H9 (cell line): ENCODE results near the gene SIGLEC14. TPM values are rescaled to one million over a fixed set of nuclear protein-coding genes. Genes with fewer than 3 reads are reported as not detected.
"Not testable (repeated sequence)": the region's sequence is repeated elsewhere in the genome, so short reads cannot be mapped to it uniquely, and the experiment has no call there.

Experiments used
- DNase-seq: peaks from one replicate; pipeline ENCODE4 v3.0.0-alpha.2; 2017
- H2AFZ ChIP-seq: one replicate; pipeline ENCODE4 v1.6.1; 2013; ENCODE audit warnings: mild to moderate bottlenecking, low read length, control low read depth, moderate library complexity
- H2AK5ac ChIP-seq: 2 replicates; pipeline ENCODE4 v1.6.1; 2013; ENCODE audit warnings: low read length, control low read depth, mixed read lengths; ENCODE audit not compliant: insufficient read length
- H2BK120ac ChIP-seq: one replicate; pipeline ENCODE4 v1.6.1; 2013; ENCODE audit warnings: low read depth, mild to moderate bottlenecking, low read length, control low read depth, inconsistent platforms; ENCODE audit not compliant: poor library complexity, severe bottlenecking
- H2BK12ac ChIP-seq: 2 replicates; pipeline ENCODE4 v1.6.1; 2013; ENCODE audit warnings: low read length, control low read depth, mixed read lengths, low read depth; ENCODE audit not compliant: insufficient read length
- H2BK15ac ChIP-seq: 2 replicates; pipeline ENCODE4 v1.6.1; 2013; ENCODE audit warnings: low read depth, low read length, control low read depth
- H2BK20ac ChIP-seq: one replicate; pipeline ENCODE4 v1.6.1; 2013; ENCODE audit warnings: low read depth, mild to moderate bottlenecking, low read length, control low read depth, inconsistent platforms; ENCODE audit not compliant: poor library complexity, severe bottlenecking
- H2BK5ac ChIP-seq: 2 replicates; pipeline ENCODE4 v1.6.1; 2013; ENCODE audit warnings: low read length, control low read depth, mixed read lengths; ENCODE audit not compliant: insufficient read length
- H3K14ac ChIP-seq: 2 replicates; pipeline ENCODE4 v1.6.1; 2013; ENCODE audit warnings: low read length, control low read depth; ENCODE audit not compliant: insufficient read depth
- H3K18ac ChIP-seq: 2 replicates; pipeline ENCODE4 v1.6.1; 2013; ENCODE audit warnings: low read depth, mild to moderate bottlenecking, mixed read lengths, low read length, control low read depth; ENCODE audit not compliant: insufficient read length
- H3K23ac ChIP-seq: 2 replicates; pipeline ENCODE4 v1.6.1; 2013; ENCODE audit warnings: low read length, control low read depth, mixed read lengths, low read depth; ENCODE audit not compliant: insufficient read length
- H3K23me2 ChIP-seq: 2 replicates; pipeline ENCODE4 v1.6.1; 2013; ENCODE audit warnings: low read depth, mild to moderate bottlenecking, mixed read lengths, low read length, control low read depth; ENCODE audit not compliant: insufficient read length, poor library complexity, severe bottlenecking
- H3K27ac ChIP-seq: 2 replicates; pipeline ENCODE4 v1.5.1; 2013; ENCODE audit warnings: low read length, control low read depth, mixed read lengths, low read depth; ENCODE audit not compliant: insufficient read length
- H3K27me3 ChIP-seq: 2 replicates; pipeline ENCODE4 v1.6.1; 2013; ENCODE audit warnings: low read length, control low read depth, inconsistent platforms; ENCODE audit not compliant: insufficient read depth
- H3K4ac ChIP-seq: 2 replicates; pipeline ENCODE4 v1.6.1; 2013; ENCODE audit warnings: low read depth, mild to moderate bottlenecking, control low read depth, inconsistent platforms, low read length, moderate library complexity
- H3K4me1 ChIP-seq: 2 replicates; pipeline ENCODE4 v1.6.1; 2013; ENCODE audit warnings: low read length, control low read depth, inconsistent platforms; ENCODE audit not compliant: insufficient read depth
- H3K4me2 ChIP-seq: 2 replicates; pipeline ENCODE4 v1.6.1; 2013; ENCODE audit warnings: low read length, control low read depth, mixed read lengths; ENCODE audit not compliant: insufficient read length, insufficient read depth
- H3K56ac ChIP-seq: 2 replicates; pipeline ENCODE4 v1.6.1; 2013; ENCODE audit warnings: low read depth, mild to moderate bottlenecking, mixed read lengths, low read length, control low read depth; ENCODE audit not compliant: insufficient read length
- H3K79me1 ChIP-seq: 2 replicates; pipeline ENCODE4 v1.6.1; 2013; ENCODE audit warnings: low read depth, mild to moderate bottlenecking, moderate library complexity, low read length, control low read depth, inconsistent platforms; ENCODE audit not compliant: insufficient read depth, poor library complexity, severe bottlenecking
- H3K79me2 ChIP-seq: 2 replicates; pipeline ENCODE4 v1.6.1; 2013; ENCODE audit warnings: low read length, control low read depth, inconsistent platforms; ENCODE audit not compliant: insufficient read depth
- H3K9ac ChIP-seq: 2 replicates; pipeline ENCODE4 v1.6.1; 2013; ENCODE audit warnings: low read length, control low read depth, mixed read lengths; ENCODE audit not compliant: insufficient read length; ENCODE audit errors: extremely low read depth
- H3K9me3 ChIP-seq: one replicate; pipeline ENCODE4 v1.6.1; 2013; ENCODE audit warnings: low read depth, low read length, inconsistent platforms; ENCODE audit not compliant: control insufficient read depth
- H3T11ph ChIP-seq: one replicate; pipeline ENCODE4 v1.6.1; 2013; ENCODE audit warnings: mild to moderate bottlenecking, low read length, control low read depth, inconsistent platforms
- H4K20me1 ChIP-seq: one replicate; pipeline ENCODE4 v1.6.1; 2013; ENCODE audit not compliant: control insufficient read depth, insufficient read length, insufficient read depth
- H4K5ac ChIP-seq: 2 replicates; pipeline ENCODE4 v1.6.1; 2013; ENCODE audit warnings: low read depth, mild to moderate bottlenecking, mixed read lengths, low read length, control low read depth; ENCODE audit not compliant: insufficient read length
- H4K8ac ChIP-seq: replicated peaks from 2 replicates; pipeline ENCODE4 v1.6.1; 2013; ENCODE audit warnings: low read length, control low read depth, mixed read lengths, low read depth; ENCODE audit not compliant: insufficient read length
- H4K91ac ChIP-seq: 2 replicates; pipeline ENCODE4 v1.6.1; 2013; ENCODE audit warnings: low read depth, mild to moderate bottlenecking, moderate library complexity, mixed read lengths, low read length, control low read depth; ENCODE audit not compliant: insufficient read length
- H3K27ac Mint-ChIP-seq, 3 experiments: 2 replicates in 2 of 3; 3 replicates in 1 of 3; pipeline ENCODE4 v1.8.0; 2020 to 2021; ENCODE audit warnings: mixed read lengths in 3 of 3, mild to moderate bottlenecking in 1 of 3, moderate library complexity in 1 of 3
- H3K27me3 Mint-ChIP-seq: 2 replicates; pipeline ENCODE4 v1.8.0; 2021; ENCODE audit warnings: low read depth, mild to moderate bottlenecking, moderate library complexity, mixed read lengths
- H3K36me3 Mint-ChIP-seq, 3 experiments: 2 replicates in 2 of 3; 3 replicates in 1 of 3; pipeline ENCODE4 v1.8.0; 2020 to 2021; ENCODE audit warnings: low read depth in 3 of 3, mixed read lengths in 3 of 3; ENCODE audit not compliant: insufficient read depth in 1 of 3
- H3K4me1 Mint-ChIP-seq, 2 experiments: 2 replicates each; pipeline ENCODE4 v1.8.0; 2020; ENCODE audit warnings: mixed read lengths in 2 of 2
- H3K4me3 Mint-ChIP-seq, 2 experiments: 2 replicates in 1 of 2; 3 replicates in 1 of 2; pipeline ENCODE4 v1.8.0; 2020 to 2021; ENCODE audit warnings: mild to moderate bottlenecking in 2 of 2, mixed read lengths in 2 of 2, moderate library complexity in 1 of 2
- H3K9me3 Mint-ChIP-seq, 2 experiments: 2 replicates in 1 of 2; 3 replicates in 1 of 2; pipeline ENCODE4 v1.8.0; 2020; ENCODE audit warnings: mild to moderate bottlenecking in 2 of 2, mixed read lengths in 2 of 2, moderate library complexity in 1 of 2
- WGBS: extraction: QIAGEN DNeasy Blood & Tissue Kit; methylation state at CpG from one replicate; pipeline ENCODE4 v1.1.7; 2013; ENCODE audit warnings: missing lambda C conversion rate, low lambda C conversion rate, mixed read lengths; ENCODE audit not compliant: insufficient read length; ENCODE audit errors: extremely low coverage; 5-methylcytosine and 5-hydroxymethylcytosine counted together
- total RNA-seq: library from RNA; stranded (reverse); gene quantifications from 2 replicates; pipeline ENCODE4 v1.2.1, GENCODE V29; 2021
- TF ChIP-seq, protein P1 (sequence below): fragments of 200-600 bp; sonication (generic); conservative IDR thresholded peaks from 3 replicates; pipeline ENCODE4 v1.8.0; 2021; ENCODE audit warnings: antibody characterized with exemption, mild to moderate bottlenecking

SIGLEC14 gene
- total RNA-seq, 1 experiment from 2014 or later: not detected

- Histone ChIP-seq H3K79me2 (no peaks in the 10 kb centered on the region), H3K18ac (no peak overlapping the region), H3K4me2 (no peak overlapping the region), H3K4ac (no peak overlapping the region), H3K27ac (no peak overlapping the region), H3K9ac (no peak overlapping the region), H3K4me1 (no peaks in the 10 kb centered on the region), H3K27me3 (no peaks in the 10 kb centered on the region), H3K23ac (no peak overlapping the region), H3K79me1 (no peaks in the 10 kb centered on the region), H3K14ac (no peak overlapping the region), H3T11ph (no peak overlapping the region), H2BK12ac (no peak overlapping the region), H2BK20ac (no peak overlapping the region), H4K8ac (no peak overlapping the region), H2AFZ (no peak overlapping the region), H3K9me3 (peaks cover 10% of the 10 kb centered on the region), H3K23me2 (no peaks in the 10 kb centered on the region), H2BK120ac (no peak overlapping the region), H2BK5ac (no peak overlapping the region), H4K91ac (no peak overlapping the region), H2AK5ac (no peak overlapping the region), H4K5ac (no peak overlapping the region), H4K20me1 (no peaks in the 10 kb centered on the region), H2BK15ac (no peak overlapping the region), H3K56ac (no peak overlapping the region)
- H3K36me3 Mint-ChIP-seq: peaks cover 0 to 10% (median 2%) of the 10 kb centered on the region in 3 experiments; a peak in 4 of 7 replicates
- H3K27ac Mint-ChIP-seq: no peak overlapping the region
- H3K27me3 Mint-ChIP-seq: peaks cover 11% of the 10 kb centered on the region
- peaks cover 65 to 81% of the 10 kb centered on the region in 2 experiments for H3K9me3 Mint-ChIP-seq
- no peaks in the 10 kb centered on the region for H3K4me1 Mint-ChIP-seq
- H3K4me3 Mint-ChIP-seq: no peak overlapping the region
- TF ChIP-seq, protein P1, sequence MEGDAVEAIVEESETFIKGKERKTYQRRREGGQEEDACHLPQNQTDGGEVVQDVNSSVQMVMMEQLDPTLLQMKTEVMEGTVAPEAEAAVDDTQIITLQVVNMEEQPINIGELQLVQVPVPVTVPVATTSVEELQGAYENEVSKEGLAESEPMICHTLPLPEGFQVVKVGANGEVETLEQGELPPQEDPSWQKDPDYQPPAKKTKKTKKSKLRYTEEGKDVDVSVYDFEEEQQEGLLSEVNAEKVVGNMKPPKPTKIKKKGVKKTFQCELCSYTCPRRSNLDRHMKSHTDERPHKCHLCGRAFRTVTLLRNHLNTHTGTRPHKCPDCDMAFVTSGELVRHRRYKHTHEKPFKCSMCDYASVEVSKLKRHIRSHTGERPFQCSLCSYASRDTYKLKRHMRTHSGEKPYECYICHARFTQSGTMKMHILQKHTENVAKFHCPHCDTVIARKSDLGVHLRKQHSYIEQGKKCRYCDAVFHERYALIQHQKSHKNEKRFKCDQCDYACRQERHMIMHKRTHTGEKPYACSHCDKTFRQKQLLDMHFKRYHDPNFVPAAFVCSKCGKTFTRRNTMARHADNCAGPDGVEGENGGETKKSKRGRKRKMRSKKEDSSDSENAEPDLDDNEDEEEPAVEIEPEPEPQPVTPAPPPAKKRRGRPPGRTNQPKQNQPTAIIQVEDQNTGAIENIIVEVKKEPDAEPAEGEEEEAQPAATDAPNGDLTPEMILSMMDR: no peak
- DNase-seq: no peak
- no CpG with 5 or more reads among the region's 5 CpGs for WGBS
Measured at GRCh38 chr19:51632126-51632525, 14.5 kb downstream of the SIGLEC14 start.

DNA sequence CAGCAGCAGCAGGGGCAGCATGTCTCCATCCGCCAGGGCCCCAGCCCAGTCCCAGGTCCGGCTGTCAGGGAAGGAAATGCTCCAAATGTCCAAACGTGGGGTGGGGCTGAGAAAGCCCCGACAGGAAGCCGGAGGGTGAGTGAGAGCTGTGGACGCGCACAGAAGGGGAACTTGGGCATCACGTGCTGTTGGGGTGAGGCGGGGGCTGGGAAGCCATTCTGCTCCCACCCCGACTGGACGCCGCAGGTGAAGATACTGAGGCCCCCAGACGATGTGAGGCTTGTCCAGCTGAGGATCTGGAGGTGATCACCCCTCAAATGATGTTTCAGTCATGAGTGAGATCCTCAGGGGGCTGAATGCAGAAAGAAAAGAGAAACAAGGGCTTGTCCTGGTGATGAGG is 16.3 kb downstream of the SIGLEC14 start, which contains the start of gene SIGLEC5:
Gene SIGLEC5 (minus strand): TSS at position 87 of the 400 bp plus-strand sequence. CDS start 66 bp downstream, at position 21.
- H3K18ac ChIP-seq, H2BK120ac ChIP-seq, H3K27ac Mint-ChIP-seq, H3K4me3 Mint-ChIP-seq, H2BK12ac ChIP-seq, H2BK5ac ChIP-seq, H2BK15ac ChIP-seq, H2AK5ac ChIP-seq, H3K4me2 ChIP-seq, H3T11ph ChIP-seq, H3K4me1 Mint-ChIP-seq, H3K9me3 ChIP-seq, H3K4ac ChIP-seq, H3K56ac ChIP-seq, H3K9ac ChIP-seq, H4K91ac ChIP-seq, H3K23ac ChIP-seq, H2AFZ ChIP-seq, H4K5ac ChIP-seq, H3K79me2 ChIP-seq, H4K8ac ChIP-seq, H3K27me3 ChIP-seq, DNase-seq, H3K27ac ChIP-seq, H3K23me2 ChIP-seq, H3K14ac ChIP-seq, H3K4me1 ChIP-seq, H4K20me1 ChIP-seq, H3K79me1 ChIP-seq, H2BK20ac ChIP-seq: not testable (repeated sequence)
- Mint-ChIP-seq H3K9me3 (peaks cover 63 to 80% of the 10 kb centered on the region in 2 experiments), H3K36me3 (peaks cover 0 to 10% (median 2%) of the 10 kb centered on the region in 3 experiments; a peak in 4 of 7 replicates), H3K27me3 (peaks cover 15% of the 10 kb centered on the region)
- no CpG with 5 or more reads among the region's 13 CpGs for WGBS
